Measurements from ENCODE around the gene TM9SF4.

TM9SF4 gene

DNA sequence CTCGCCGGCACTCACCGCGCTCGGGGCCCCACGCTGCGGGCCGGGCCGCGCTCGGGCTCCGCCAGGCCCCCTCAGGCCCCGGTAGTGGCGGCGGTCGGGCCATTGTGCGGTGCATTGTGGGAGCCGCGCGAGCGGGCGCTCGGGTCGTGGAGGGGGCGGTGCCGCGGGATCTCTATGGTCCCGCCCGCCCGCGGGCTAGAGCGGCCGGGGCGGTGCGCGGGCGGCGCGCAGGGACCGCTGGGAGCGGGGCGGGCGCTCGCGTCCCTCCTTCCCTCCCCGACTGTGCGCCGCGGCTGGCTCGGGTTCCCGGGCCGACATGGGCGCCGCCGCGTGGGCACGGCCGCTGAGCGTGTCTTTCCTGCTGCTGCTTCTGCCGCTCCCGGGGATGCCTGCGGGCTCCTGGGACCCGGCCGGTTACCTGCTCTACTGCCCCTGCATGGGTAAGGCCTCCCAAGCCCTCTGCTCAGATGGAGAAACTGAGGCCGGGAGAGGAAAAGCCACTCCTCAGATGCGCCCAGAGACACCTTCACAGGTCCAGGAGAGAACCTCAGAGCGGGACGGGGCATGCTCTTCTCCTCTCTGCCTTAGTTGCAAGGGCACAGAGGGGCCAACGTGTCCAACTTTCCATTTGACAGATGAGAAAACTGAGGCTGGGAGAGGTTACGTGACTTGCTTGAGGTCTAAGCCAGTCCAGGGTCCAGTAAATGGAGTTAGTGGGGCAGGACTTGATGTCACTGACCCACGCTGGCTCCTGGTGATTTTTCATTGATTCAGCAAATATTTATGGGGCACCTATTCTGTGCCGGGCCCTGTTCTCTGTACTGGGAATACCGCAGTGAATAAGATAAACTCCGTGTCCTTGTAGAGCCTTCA, 98.3 kb downstream of the TM9SF4 start, which contains the start of the genes PLAGL2 and POFUT1:
PLAGL2 (minus strand) TSS at position 118 of the 873 bp plus-strand sequence. CDS start 5,565 bp downstream, outside the sequence.
POFUT1 (plus strand) TSS at position 255 of the 873 bp plus-strand sequence; CDS start at position 317, 62 bp downstream.
- TF ChIP-seq CTCF (IDR thresholded peaks at IDR 0.05; ENCODE audit: low read depth, low read length) (no peak), POLR2A (IDR thresholded peaks at IDR 0.05; ENCODE audit: extremely low read depth, insufficient read length) (peak; percentile 93), MYC (IDR thresholded peaks at IDR 0.05; ENCODE audit: low read depth, low read length) (peak; percentile 90)
- TF ChIP-seq, protein P1, sequence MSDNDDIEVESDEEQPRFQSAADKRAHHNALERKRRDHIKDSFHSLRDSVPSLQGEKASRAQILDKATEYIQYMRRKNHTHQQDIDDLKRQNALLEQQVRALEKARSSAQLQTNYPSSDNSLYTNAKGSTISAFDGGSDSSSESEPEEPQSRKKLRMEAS (IDR thresholded peaks at IDR 0.05; ENCODE audit: low read depth, low read length): peak; percentile 74
- DNase-seq (ENCODE audit: low read depth): peak; percentile 92
- H3K4me3 ChIP-seq (ENCODE audit: low read depth, low read length): peak within 1 kb of the TSS; percentile 93

- H3K4me3 ChIP-seq (ENCODE audit: low read depth, low read length): peak overlapping the region; percentile 90
- no peak for TF ChIP-seq MYC (IDR thresholded peaks at IDR 0.05; ENCODE audit: low read depth, low read length)
- TF ChIP-seq, protein P1 (IDR thresholded peaks at IDR 0.05; ENCODE audit: low read depth, low read length): no peak
- TF ChIP-seq POLR2A (IDR thresholded peaks at IDR 0.05; ENCODE audit: extremely low read depth, insufficient read length): no peak
- no peak for TF ChIP-seq CTCF (IDR thresholded peaks at IDR 0.05; ENCODE audit: low read depth, low read length)
- DNase-seq (ENCODE audit: low read depth): peak; percentile 49
Observed at GRCh38 chr20:32208499-32209154, 99.1 kb downstream of the TM9SF4 start.

- TF ChIP-seq CTCF (IDR thresholded peaks at IDR 0.05; ENCODE audit: low read depth, low read length): no peak
- TF ChIP-seq POLR2A (IDR thresholded peaks at IDR 0.05; ENCODE audit: extremely low read depth, insufficient read length): no peak
- TF ChIP-seq, protein P1 (IDR thresholded peaks at IDR 0.05; ENCODE audit: low read depth, low read length): no peak
- no peak for TF ChIP-seq MYC (IDR thresholded peaks at IDR 0.05; ENCODE audit: low read depth, low read length)
- H3K4me3 ChIP-seq (ENCODE audit: low read depth, low read length): peak overlapping the region; percentile 90
- no peak for DNase-seq (ENCODE audit: low read depth)
Observed at GRCh38 chr20:32209850-32210605, 100.5 kb downstream of the TM9SF4 start.

DNA sequence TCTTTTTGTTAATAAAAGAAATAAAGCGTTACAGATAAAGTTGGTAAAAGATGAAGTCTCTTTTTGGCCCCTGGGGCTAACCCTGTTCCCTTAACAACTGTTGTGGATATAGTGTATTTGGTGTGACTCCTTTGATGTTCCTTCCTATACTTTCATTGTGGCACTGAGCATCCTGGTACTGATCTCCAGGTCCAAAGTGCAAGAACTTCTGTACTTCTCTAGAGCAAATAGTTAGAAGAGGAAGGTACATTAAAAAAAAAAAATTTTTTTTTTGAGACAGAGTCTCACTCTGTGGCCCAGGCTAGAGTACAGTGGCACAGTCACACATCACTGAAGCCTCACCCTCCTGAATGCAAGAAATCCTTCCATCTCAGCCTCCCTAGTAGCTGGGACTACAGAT, 104.4 kb downstream of the TM9SF4 start:
- TF ChIP-seq CTCF (IDR thresholded peaks at IDR 0.05; ENCODE audit: low read depth, low read length): no peak
- TF ChIP-seq, protein P1 (IDR thresholded peaks at IDR 0.05; ENCODE audit: low read depth, low read length): no peak
- no peak for TF ChIP-seq POLR2A (IDR thresholded peaks at IDR 0.05; ENCODE audit: extremely low read depth, insufficient read length)
- TF ChIP-seq MYC (IDR thresholded peaks at IDR 0.05; ENCODE audit: low read depth, low read length): no peak
- DNase-seq (ENCODE audit: low read depth): no peak
- no peak overlapping the region for H3K4me3 ChIP-seq (ENCODE audit: low read depth, low read length)

DNA sequence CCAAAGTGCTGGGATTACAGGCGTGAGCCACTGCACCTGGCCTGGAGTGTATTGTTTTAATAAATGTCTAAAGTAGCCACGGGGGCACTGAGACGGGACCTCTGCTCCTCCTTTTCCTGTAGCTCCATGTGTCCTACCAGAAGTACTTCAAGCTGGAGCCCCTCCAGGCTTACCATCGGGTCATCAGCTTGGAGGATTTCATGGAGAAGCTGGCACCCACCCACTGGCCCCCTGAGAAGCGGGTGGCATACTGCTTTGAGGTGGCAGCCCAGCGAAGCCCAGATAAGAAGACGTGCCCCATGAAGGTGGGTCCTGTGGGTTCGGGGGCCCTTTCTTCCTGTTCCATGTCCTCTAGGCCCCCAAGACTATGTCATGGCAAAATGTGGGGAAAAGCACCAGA, 105.6 kb downstream of the TM9SF4 start:
- no peak for DNase-seq (ENCODE audit: low read depth)
- TF ChIP-seq CTCF (IDR thresholded peaks at IDR 0.05; ENCODE audit: low read depth, low read length) (no peak), POLR2A (IDR thresholded peaks at IDR 0.05; ENCODE audit: extremely low read depth, insufficient read length) (no peak), MYC (IDR thresholded peaks at IDR 0.05; ENCODE audit: low read depth, low read length) (no peak)
- TF ChIP-seq, protein P1 (IDR thresholded peaks at IDR 0.05; ENCODE audit: low read depth, low read length): no peak
- H3K4me3 ChIP-seq (ENCODE audit: low read depth, low read length): no peak overlapping the region

Data from NB4 (cell line).